IMR-90 (cell line): ENCODE measurements around the gene RALA. TPM values are rescaled to one million over a fixed set of nuclear protein-coding genes. Genes with fewer than 3 reads are reported as not detected.

ENCODE experiments used
- polyA plus RNA-seq, 3 experiments: library from polyadenylated mRNA; depleted of rRNA; stranded (reverse); fragments of >200 nt; gene quantifications; 2 replicates each; pipeline ENCODE4 v1.2.3, GENCODE V29; 2012; ENCODE audit warnings: low replicate concordance in 1 of 3
- total RNA-seq: library from RNA; depleted of rRNA; stranded (reverse); fragments of >200 nt; gene quantifications from 2 replicates; pipeline ENCODE4 v1.2.3, GENCODE V29; 2012
- TF ChIP-seq, protein P1 (sequence below): fragments of 150-350 bp; IDR thresholded peaks from 2 replicates; pipeline ENCODE4 v1.6.1; 2016; ENCODE audit warnings: low read depth, mild to moderate bottlenecking, low read length, moderate library complexity, borderline replicate concordance

RALA gene
- total and polyA plus RNA-seq, 2 of the 4 experiments (the other 2 are of a cell fraction): 7.7 to 20.5 TPM

DNA sequence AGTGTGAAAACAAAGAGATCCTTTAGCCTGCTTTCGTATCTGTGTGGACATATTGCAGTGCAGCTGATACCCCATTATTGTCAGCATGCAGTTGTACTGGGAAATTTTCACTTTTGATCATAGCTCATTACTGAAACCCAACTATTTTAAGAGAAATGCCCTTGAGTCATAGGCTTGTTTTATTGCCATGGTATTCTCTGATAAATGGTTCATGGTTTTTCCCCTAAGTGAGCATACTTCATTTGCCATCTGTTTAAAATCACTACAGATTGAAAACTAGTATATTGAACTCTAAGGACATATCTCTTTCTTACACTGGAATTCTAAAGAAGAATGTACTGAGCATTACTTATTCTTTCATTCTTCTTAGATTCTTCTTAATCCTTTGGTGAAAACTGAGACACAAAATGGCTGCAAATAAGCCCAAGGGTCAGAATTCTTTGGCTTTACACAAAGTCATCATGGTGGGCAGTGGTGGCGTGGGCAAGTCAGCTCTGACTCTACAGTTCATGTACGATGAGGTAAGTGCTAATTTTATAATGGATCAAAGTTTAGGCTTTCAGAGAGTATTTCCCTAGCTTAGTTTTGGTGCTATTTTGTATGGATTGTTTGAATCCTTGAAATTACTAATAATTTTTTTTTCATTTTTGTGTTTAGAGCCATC is 63.0 kb downstream of the RALA start (continued):
- TF ChIP-seq, protein P1, sequence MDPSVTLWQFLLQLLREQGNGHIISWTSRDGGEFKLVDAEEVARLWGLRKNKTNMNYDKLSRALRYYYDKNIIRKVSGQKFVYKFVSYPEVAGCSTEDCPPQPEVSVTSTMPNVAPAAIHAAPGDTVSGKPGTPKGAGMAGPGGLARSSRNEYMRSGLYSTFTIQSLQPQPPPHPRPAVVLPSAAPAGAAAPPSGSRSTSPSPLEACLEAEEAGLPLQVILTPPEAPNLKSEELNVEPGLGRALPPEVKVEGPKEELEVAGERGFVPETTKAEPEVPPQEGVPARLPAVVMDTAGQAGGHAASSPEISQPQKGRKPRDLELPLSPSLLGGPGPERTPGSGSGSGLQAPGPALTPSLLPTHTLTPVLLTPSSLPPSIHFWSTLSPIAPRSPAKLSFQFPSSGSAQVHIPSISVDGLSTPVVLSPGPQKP: no peak
